Measurements from ENCODE around the gene CDH22.

The CDH22 gene

DNA sequence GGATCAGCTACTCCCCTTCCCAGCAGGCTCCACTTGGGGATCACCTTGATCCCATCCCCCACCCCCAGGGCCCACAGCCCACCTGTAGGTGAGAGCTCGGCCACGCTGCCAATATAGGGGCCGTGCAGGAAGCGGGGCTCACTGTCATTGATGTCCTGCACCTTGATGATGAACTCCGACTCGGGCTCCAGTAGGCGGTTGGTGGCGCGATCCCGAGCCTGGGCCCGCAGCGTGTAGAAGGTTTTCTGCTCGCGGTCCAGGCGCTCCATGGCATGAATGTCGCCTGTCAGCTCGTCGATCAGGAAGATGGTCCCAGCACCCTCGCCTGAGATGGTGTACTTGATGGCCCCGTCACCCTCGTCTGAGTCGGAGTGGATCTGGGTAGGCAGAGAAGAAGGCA is 67.4 kb downstream of the CDH22 start:
- DNase-seq (ENCODE audit: low read depth) = no peak

DNA sequence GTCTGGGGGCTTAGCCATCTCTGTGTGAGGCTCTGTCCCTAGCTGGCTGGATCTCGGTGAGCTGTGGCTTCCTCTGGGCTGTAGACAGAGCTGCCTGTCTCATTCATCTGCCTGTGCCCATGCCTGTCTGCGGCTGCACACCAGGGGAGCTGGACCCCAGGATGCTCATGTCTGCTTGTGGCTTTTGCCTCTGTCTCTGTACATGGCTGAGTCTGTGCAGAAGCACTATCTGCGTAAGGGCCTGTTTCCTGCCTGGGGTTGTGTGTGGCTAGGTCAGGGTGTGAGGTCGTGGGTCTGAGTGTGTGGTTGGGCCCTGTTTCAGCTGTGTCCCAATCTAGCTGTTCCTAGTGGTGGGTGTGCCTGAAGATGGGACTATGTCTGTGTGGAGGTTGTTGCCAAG is 68.2 kb downstream of the CDH22 start:
- no peak for DNase-seq (ENCODE audit: low read depth)

DNA sequence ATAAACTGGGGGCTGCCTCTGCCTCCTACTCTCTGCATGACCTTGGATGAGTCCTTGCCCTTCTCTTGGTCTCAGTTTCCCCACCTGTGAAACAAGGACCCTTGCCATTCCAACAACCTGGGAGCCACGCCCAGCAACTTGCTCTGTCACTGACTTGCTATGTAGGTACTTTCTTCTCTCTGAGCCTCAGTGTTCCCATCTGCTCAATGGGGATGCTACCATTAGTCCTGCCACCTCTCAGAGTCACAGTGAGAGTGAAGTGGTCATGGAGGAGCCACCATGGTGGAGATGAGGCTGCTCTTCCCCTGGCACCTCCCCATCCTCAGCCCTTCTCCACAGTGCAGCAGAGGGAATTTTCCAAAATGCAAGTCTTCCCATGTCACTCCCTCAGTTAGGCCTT is 70.6 kb downstream of the CDH22 start:
- DNase-seq (ENCODE audit: low read depth) = no peak

GRCh38 chr20:46237227-46237626 is 71.1 kb downstream of the CDH22 start:
- no peak for DNase-seq (ENCODE audit: low read depth)

DNA sequence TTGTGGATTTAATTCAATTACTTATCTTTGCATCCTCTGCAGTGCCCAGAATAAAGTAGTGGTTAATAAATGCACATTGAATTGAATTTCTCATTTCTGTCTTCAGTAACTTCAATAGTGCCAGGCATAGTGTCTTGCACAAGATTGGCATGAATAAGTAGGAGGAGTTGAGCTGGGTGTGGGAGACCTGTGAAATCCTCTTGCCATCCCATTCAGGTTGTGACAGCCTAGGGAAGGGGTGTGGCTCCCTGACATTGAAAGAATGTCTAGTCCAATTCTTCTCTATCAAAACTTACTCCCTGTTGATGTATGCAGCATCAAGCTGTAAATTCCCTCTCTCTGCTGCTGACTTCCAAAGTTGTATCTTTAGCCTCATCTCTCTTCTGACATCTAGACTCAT is 73.2 kb downstream of the CDH22 start:
- no peak for DNase-seq (ENCODE audit: low read depth)

GRCh38 chr20:46233701-46234100 is 74.6 kb downstream of the CDH22 start:
- DNase-seq (ENCODE audit: low read depth) = no peak

DNA sequence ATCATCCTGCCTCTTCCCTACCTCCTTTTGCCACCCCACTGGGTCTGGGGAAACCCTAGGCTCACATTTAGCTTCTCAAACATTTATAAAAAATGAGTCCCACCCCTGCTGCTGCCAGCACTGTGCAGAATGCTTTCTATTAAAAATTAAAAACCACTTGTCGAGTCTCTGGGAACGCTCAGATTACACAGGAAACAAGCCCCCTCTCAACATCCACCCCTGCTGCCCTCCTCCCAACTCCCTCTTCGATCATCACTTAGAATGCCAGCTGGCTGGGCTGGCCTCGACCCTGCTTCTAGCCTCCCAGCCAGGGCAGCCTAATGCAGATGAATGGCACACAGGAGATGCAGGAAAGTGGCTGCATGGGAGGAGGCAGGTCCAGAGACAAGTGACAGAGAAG is 75.8 kb downstream of the CDH22 start:
- DNase-seq (ENCODE audit: low read depth) = no peak

DNA sequence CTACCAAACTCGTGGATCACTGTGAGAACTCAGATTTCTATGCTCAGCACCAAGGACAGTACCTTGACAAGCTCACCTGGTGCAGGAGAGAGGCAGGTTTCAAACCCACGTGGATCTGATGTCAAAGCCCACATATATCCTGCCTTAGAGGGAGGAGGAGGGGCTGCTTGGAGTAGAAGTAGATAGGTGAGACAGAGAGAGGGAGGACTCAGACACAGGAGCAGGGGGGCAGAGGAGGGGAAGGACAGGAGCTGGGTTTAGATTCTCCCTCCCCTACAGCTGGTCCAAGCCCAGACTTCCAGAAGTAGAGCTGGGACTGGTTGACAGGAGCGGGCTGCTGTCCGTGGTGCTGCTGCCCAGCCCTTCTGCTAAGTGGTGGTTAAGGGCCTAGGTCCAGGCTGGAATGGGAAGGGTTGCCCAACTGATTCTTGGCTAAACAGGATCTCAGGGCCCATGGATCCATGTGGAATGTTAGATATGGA is 77.5 kb downstream of the CDH22 start:
- DNase-seq (ENCODE audit: low read depth) = no peak

- DNase-seq (ENCODE audit: low read depth) = no peak
These were observed 78.2 kb downstream of the CDH22 start for GRCh38 chr20:46230106-46230491.

DNA sequence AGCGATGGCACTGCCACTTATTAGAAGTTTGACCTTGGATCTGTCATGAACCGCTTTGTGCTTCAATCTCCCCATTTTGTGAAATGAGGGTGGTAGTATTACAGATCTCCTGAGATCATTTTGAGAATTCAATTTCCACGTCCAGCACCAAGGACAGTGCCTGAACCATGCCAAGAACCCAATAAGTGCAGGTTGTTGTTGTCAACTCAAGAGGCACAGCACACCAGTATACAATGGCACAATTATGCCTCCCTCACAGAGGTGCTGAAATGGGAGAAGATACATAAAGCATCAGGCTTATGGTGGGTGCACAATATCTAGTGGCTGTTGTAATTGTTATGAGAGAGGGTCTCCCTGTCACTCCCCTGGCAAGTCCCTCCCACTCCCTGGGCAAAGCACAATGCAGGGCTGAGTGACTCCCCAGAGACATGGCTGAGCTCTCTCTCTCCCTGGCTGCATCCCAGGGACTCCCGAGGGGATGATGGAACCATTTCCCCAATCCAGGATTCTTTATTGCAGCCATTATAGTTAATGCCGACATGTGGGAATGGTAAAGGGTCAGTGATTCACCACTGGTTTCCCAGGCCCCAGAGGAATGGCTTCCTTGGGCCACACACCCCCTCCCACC is 78.7 kb downstream of the CDH22 start:
- no peak for DNase-seq (ENCODE audit: low read depth)

GRCh38 chr20:46228670-46229069 is 79.6 kb downstream of the CDH22 start:
- DNase-seq (ENCODE audit: low read depth) = no peak

DNA sequence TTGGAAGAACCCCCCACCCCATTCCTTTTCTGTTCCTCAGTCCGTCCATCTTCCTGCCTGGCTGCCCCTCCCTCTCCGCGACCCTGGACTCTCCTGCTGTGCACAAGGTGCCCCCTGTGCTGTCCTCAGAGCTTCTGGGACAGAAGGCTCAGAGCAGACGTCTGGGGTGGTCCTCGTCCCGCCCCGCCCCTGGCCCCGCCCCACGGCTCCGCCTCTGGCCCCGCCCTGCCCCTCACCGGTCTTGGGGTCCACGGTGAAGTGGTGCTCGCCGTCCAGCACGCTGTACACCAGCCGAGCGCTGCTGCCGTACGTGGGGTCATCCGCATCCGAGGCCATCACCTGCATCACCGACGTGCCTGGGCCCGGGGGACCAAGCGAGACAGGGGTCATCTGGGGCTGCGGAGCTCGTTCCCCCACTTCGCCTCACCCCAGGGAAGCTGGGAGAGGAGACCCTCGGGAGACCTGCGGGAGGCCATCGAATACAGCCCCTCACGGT is 81.0 kb downstream of the CDH22 start:
- no peak for DNase-seq (ENCODE audit: low read depth)

DNA sequence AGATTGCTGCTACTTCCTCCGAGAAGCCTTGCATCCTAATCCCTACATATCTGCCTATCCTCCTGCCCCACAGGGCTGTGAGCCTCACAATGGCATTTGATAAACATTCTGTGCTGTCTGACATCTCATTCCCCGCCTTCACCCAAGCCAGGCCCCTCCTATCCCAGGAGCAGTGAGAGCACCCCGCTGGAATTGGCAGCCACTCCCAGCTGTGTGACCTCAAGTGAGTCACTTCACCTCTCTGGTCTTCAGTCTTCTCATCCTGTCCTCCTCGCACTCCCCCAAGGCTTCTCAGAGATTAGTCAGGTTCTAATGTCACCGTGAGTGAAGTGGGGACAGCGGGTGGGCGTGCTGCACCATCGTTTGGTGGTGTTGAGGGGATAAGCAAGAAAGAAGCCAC is 81.7 kb downstream of the CDH22 start:
- DNase-seq (ENCODE audit: low read depth) = no peak

GRCh38 chr20:46222521-46223007 is 85.7 kb downstream of the CDH22 start:
- no peak for DNase-seq (ENCODE audit: low read depth)

DNA sequence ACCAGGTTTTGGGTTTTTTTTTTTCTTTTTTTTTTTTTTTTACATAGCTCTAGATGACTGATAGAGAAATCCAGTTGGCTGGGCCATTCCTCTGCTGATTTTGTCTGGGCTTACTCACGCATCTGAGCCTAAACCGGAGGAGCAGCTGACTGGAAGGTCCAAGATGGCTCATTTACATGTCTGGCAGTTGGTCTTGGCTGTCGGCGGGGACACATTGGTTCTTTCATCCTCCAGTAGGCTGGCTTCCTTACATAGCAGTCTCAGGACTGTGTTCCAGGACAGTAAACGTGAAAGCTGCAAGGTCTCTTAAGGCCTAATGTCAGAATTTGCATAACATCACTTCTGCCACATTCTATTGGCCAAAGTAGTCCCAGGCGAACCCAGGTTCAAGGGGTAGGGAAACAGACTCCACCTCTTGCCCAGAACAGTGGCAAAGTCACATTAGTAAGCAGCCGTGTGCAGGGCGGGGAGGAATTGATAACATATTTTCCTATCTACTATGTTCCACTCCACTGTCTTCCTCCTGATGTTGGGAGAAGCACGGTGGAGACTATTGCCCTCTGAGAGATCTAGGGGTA is 87.0 kb downstream of the CDH22 start:
- DNase-seq (ENCODE audit: low read depth) = no peak

DNA sequence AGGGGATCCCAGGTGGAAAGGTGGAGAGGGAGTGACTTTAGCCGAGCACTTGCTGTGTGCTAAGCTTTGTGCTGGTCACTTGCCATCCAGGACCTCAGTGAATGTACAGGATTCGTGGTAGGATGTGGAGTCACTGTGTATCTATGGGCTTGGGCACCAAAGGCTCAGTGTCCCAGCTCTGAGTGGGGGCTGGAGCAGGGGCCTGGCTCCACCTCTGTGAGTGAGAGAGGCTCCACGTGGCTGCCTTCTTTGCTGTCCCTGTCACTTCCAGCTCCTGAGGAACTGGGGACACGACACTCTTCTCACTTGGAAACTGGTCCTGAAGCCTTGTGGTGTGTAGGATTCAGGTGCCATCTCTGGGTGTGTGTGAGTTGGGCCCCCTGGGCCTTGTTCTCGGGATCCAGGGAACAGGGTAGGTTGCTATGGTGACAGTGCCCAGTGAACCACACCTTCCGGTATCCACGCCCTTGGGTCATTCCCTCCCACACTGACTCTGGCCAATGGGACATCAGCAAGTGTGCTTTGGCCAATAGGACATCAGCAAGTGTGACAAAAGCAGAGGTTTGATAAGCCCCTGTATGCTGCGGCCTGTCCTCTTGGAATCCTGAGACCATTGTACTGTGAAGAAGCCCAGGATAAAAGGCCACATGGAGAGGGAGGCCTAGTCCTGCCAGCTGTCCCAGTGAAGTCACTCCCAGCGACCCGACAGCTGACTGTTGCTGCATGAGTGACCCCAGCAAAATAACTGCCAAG is 87.7 kb downstream of the CDH22 start:
- no peak for DNase-seq (ENCODE audit: low read depth)

- DNase-seq (ENCODE audit: low read depth) = no peak
These were observed 88.4 kb downstream of the CDH22 start for GRCh38 chr20:46219920-46220319.

- DNase-seq (ENCODE audit: low read depth) = no peak
These were observed 89.1 kb downstream of the CDH22 start for GRCh38 chr20:46219190-46219589.

GRCh38 chr20:46218656-46219055 is 89.6 kb downstream of the CDH22 start:
- DNase-seq (ENCODE audit: low read depth) = no peak

GRCh38 chr20:46217583-46217982 is 90.7 kb downstream of the CDH22 start:
- DNase-seq (ENCODE audit: low read depth) = no peak

DNA sequence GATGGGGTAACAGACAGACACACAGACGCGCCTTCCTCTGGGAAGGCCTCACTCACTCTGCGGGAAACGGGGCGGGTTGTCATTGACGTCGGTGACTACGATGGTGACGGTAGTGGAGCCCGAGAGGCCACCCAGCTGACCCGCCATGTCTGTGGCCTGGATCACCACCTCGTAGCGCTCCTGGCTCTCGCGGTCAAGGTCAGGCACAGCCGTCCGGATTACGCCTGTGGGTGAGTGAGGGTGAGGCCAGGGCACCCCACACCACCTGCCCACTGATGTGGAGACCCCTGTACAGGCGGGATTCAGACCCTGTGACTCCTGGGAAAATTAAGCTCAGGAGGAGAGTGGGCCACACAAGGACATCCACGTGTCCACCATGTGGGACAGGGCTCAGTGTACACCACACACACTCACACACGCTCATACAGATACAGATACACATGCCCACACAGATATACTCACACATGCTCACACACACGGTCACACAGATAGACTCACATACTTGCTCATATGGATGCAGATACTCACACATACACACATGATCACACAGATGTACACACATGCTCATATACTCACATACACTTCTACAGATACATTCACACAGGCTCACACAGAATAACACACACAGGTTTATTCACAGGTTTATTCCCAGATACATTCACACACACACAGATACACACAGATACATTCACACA is 91.4 kb downstream of the CDH22 start:
- DNase-seq (ENCODE audit: low read depth) = no peak

GRCh38 chr20:46215913-46216707 is 92.2 kb downstream of the CDH22 start:
- DNase-seq (ENCODE audit: low read depth) = no peak

Data from stimulated activated CD8-positive, alpha-beta memory T cell treated with anti-CD3 and anti-CD28 coated beads, Interleukin-12 subunit alpha, Interleukin-12 subunit beta, amount 100 ng/mL, for 1 hour (primary cell).